ENCODE results near the gene DLGAP1.

DLGAP1 gene

GRCh38 chr18:4282954-4283353, 172.2 kb downstream of the DLGAP1 start:
- no peak for TF ChIP-seq CTCF (IDR thresholded peaks at IDR 0.05; ENCODE audit: borderline replicate concordance, insufficient read depth, low read depth, low read length)
- no peak overlapping the region for H3K4me3 ChIP-seq (ENCODE audit: low read depth, low read length)

- TF ChIP-seq CTCF (IDR thresholded peaks at IDR 0.05; ENCODE audit: borderline replicate concordance, insufficient read depth, low read depth, low read length): no peak
- no peak overlapping the region for H3K4me3 ChIP-seq (ENCODE audit: low read depth, low read length)
These were observed 178.0 kb downstream of the DLGAP1 start for GRCh38 chr18:4276953-4277585.

- TF ChIP-seq CTCF (IDR thresholded peaks at IDR 0.05; ENCODE audit: borderline replicate concordance, insufficient read depth, low read depth, low read length): no peak
- no peak overlapping the region for H3K4me3 ChIP-seq (ENCODE audit: low read depth, low read length)
These were observed 183.2 kb downstream of the DLGAP1 start for GRCh38 chr18:4271952-4272351.

GRCh38 chr18:4270988-4271387, 184.1 kb downstream of the DLGAP1 start:
- no peak for TF ChIP-seq CTCF (IDR thresholded peaks at IDR 0.05; ENCODE audit: borderline replicate concordance, insufficient read depth, low read depth, low read length)
- H3K4me3 ChIP-seq (ENCODE audit: low read depth, low read length): no peak overlapping the region

- TF ChIP-seq CTCF (IDR thresholded peaks at IDR 0.05; ENCODE audit: borderline replicate concordance, insufficient read depth, low read depth, low read length): no peak
- H3K4me3 ChIP-seq (ENCODE audit: low read depth, low read length): no peak overlapping the region
These were observed 185.1 kb downstream of the DLGAP1 start for GRCh38 chr18:4270016-4270415.

- no peak for TF ChIP-seq CTCF (IDR thresholded peaks at IDR 0.05; ENCODE audit: borderline replicate concordance, insufficient read depth, low read depth, low read length)
- no peak overlapping the region for H3K4me3 ChIP-seq (ENCODE audit: low read depth, low read length)
These were observed 187.5 kb downstream of the DLGAP1 start for GRCh38 chr18:4267641-4268040.

GRCh38 chr18:4264347-4264791, 190.7 kb downstream of the DLGAP1 start:
- H3K4me3 ChIP-seq (ENCODE audit: low read depth, low read length): no peak overlapping the region
- TF ChIP-seq CTCF (IDR thresholded peaks at IDR 0.05; ENCODE audit: borderline replicate concordance, insufficient read depth, low read depth, low read length): no peak

Measured in GM12875 (cell line).